K562 (cell line): ENCODE results near the gene RPL7A. TPM values are rescaled to one million over a fixed set of nuclear protein-coding genes. Genes with fewer than 3 reads are reported as not detected.

Experiments used
- ATAC-seq: fragments of 200-7000 bp; cut with Tn5 transposase; 3 replicates; pipeline ENCODE4 v1.9.1; 2020; ENCODE audit warnings: moderate library complexity
- BruUV-seq: library from RNA; stranded (reverse); fragments of 400-500 nt; replicated peaks from 2 replicates; lab custom pipeline; 2021; lab: Mats Ljungman, UMichigan
- CTCF ChIA-PET: fragments of 300-600 bp; formaldehyde crosslinking; extraction: SDS; loops from one replicate; lab custom pipeline; 2021; ENCODE audit warnings: low intra/inter-chr PET ratio; lab: Yijun Ruan, JAX
- POLR2A ChIA-PET: fragments of 300-600, 350-650 bp; sonication (Branson Sonifier 250); formaldehyde crosslinking; extraction: SDS; loops from one replicate; lab custom pipeline; 2021; ENCODE audit warnings: antibody characterized with exemption, inconsistent platforms; lab: Yijun Ruan, JAX
- DNase-seq, 4 experiments: peaks; one replicate each; pipeline versions ENCODE4 v3.0.0 to v3.0.0-alpha.2; 2011 to 2018; ENCODE audit warnings: low spot score in 3 of 4, mixed read lengths in 3 of 4; ENCODE audit errors: extremely low read depth in 1 of 4
- FAIRE-seq: peaks from 2 replicates; lab custom pipeline; 2011; peaks lifted over from hg19 to GRCh38; lab: Jason Lieb, UNC
- H2AFZ ChIP-seq: 2 replicates; pipeline ENCODE4 v1.6.0; 2011; ENCODE audit warnings: low read depth, low read length, control low read depth, inconsistent platforms
- H3K27ac ChIP-seq: fragments of 200-600 bp; 3 replicates; pipeline ENCODE4 v1.8.0; 2011; ENCODE audit warnings: low read depth, mild to moderate bottlenecking, control low read depth, inconsistent platforms, low read length, moderate library complexity, mixed read lengths; ENCODE audit errors: extremely low read depth
- H3K27me3 ChIP-seq, 2 experiments: fragments of 300-600 bp in 1 of 2; 2 replicates in 1 of 2; 3 replicates in 1 of 2; pipeline versions ENCODE4 v1.6.0 to v1.8.0; 2011; ENCODE audit warnings: inconsistent platforms in 2 of 2, low read length in 2 of 2, mild to moderate bottlenecking in 1 of 2, mixed read lengths in 1 of 2, moderate library complexity in 1 of 2; ENCODE audit not compliant: control insufficient read depth in 2 of 2, insufficient read depth in 2 of 2
- H3K36me3 ChIP-seq: fragments of 300-600 bp; 3 replicates; pipeline ENCODE4 v1.8.0; 2011; ENCODE audit warnings: mild to moderate bottlenecking, low read length, inconsistent platforms; ENCODE audit not compliant: control insufficient read depth, insufficient read depth
- H3K4me1 ChIP-seq, 2 experiments: fragments of 200-600 bp in 1 of 2; replicated peaks in 1 of 2; 2 replicates in 1 of 2; 3 replicates in 1 of 2; pipeline versions ENCODE4 v1.5.1 to v1.8.0; 2011; ENCODE audit warnings: inconsistent platforms in 2 of 2, low read length in 2 of 2, mild to moderate bottlenecking in 1 of 2, mixed read lengths in 1 of 2, moderate library complexity in 1 of 2; ENCODE audit not compliant: control insufficient read depth in 2 of 2, insufficient read depth in 2 of 2
- H3K4me2 ChIP-seq: 2 replicates; pipeline ENCODE4 v1.6.1; 2011; ENCODE audit warnings: low read length, control low read depth, inconsistent platforms, mixed read lengths; ENCODE audit not compliant: insufficient read depth
- H3K4me3 ChIP-seq: fragments of 200-600 bp; sonication (generic), shearing (Covaris generic); 2 replicates; pipeline ENCODE4 v1.5.1; 2016; ENCODE audit warnings: control low read depth, inconsistent platforms
- H3K79me2 ChIP-seq: fragments of 200-600 bp; 3 replicates; pipeline ENCODE4 v1.8.0; 2011; ENCODE audit warnings: low read length, inconsistent platforms; ENCODE audit not compliant: control insufficient read depth, insufficient read depth
- H3K9ac ChIP-seq, 2 experiments: 2 replicates each; pipeline versions ENCODE4 v1.6.0 to v1.6.1; 2011; ENCODE audit warnings: low read depth in 2 of 2, low read length in 2 of 2, control low read depth in 1 of 2, inconsistent platforms in 1 of 2, mild to moderate bottlenecking in 1 of 2, mixed read lengths in 1 of 2; ENCODE audit not compliant: insufficient read depth in 1 of 2
- H3K9me1 ChIP-seq: one replicate; pipeline ENCODE4 v1.6.0; 2011; ENCODE audit warnings: inconsistent platforms, mild to moderate bottlenecking, low read length, moderate library complexity; ENCODE audit not compliant: control insufficient read depth, insufficient read depth
- H3K9me3 ChIP-seq: replicated peaks from 2 replicates; pipeline ENCODE4 v1.5.1; 2011; ENCODE audit warnings: low read depth, low read length, inconsistent platforms; ENCODE audit not compliant: control insufficient read depth, insufficient read depth
- H4K20me1 ChIP-seq: replicated peaks from 2 replicates; pipeline ENCODE4 v1.6.1; 2011; ENCODE audit warnings: low read length, inconsistent platforms, mixed read lengths; ENCODE audit not compliant: control insufficient read depth, insufficient read depth
- ATF4 ChIP-seq: fragments of 450-650 bp; formaldehyde crosslinking; IDR thresholded peaks from 2 replicates; pipeline ENCODE4 v1.4.0; 2022; ENCODE audit warnings: mild to moderate bottlenecking, moderate library complexity
- BRD4 ChIP-seq: fragments of 200-600 bp; sonication (generic); IDR thresholded peaks from 2 replicates; pipeline ENCODE4 v1.6.1; 2017; ENCODE audit warnings: inconsistent platforms
- HMGXB4 ChIP-seq: sonication (generic); formaldehyde crosslinking; IDR thresholded peaks from 2 replicates; pipeline ENCODE4 v1.8.1; 2023; ENCODE audit warnings: mild to moderate bottlenecking, missing genetic modification reagents
- IRF9 ChIP-seq: fragments of 450-650 bp; IDR thresholded peaks from 2 replicates; pipeline ENCODE4 v1.6.1; 2016; ENCODE audit warnings: missing biosample characterization, missing genetic modification characterization
- KLF13 ChIP-seq: fragments of 450-650 bp; IDR thresholded peaks from 2 replicates; pipeline ENCODE4 v1.6.1; 2016; ENCODE audit warnings: missing genetic modification characterization, low read depth, mild to moderate bottlenecking, missing compliant biosample characterization, moderate library complexity, borderline replicate concordance
- PHTF2 ChIP-seq: fragments of 250-450 bp; sonication (Bioruptor Pico); IDR thresholded peaks from 2 replicates; pipeline ENCODE4 v1.5.0; 2021; ENCODE audit warnings: mild to moderate bottlenecking
- POLR2AphosphoS2 ChIP-seq: IDR thresholded peaks from 2 replicates; pipeline ENCODE4 v1.6.1; 2012; ENCODE audit warnings: low read length, improper control_type of control experiment
- ZBTB40 ChIP-seq, 2 experiments: fragments of 450-650 bp in 1 of 2; sonication (generic) in 1 of 2; formaldehyde crosslinking in 1 of 2; IDR thresholded peaks; 2 replicates each; pipeline versions ENCODE4 v1.7.1 to v1.9.0; 2016 to 2022; ENCODE audit warnings: inconsistent platforms in 1 of 2, mild to moderate bottlenecking in 1 of 2, missing genetic modification reagents in 1 of 2
- WGBS: fragments of 100-300 bp; shearing (Covaris generic); methylation state at CpG from one replicate; pipeline ENCODE4 v1.1.6; 2016; ENCODE audit warnings: low coverage, mixed read lengths; ENCODE audit not compliant: insufficient coverage; ENCODE audit errors: missing lambda C conversion rate; 5-methylcytosine and 5-hydroxymethylcytosine counted together
- in situ Hi-C: fragments of 300-500 bp; cut with MboI; formaldehyde crosslinking; loops from 4 replicates; pipeline ENCODE4 v1.15.0; 2018; ENCODE audit warnings: inconsistent platforms, mixed read lengths
- intact Hi-C: fragments of 100-400 bp; cut with micrococcal nuclease; formaldehyde crosslinking; loops from 2 replicates; pipeline ENCODE4 v1.14.2; 2022
- polyA plus RNA-seq, 8 experiments: library from polyadenylated mRNA; depleted of rRNA in 4 of 8; stranded (reverse) in 5 of 8; unstranded in 3 of 8; fragments of >200 nt; fragmentation: Nextera tagmentation in 2 of 8; fragmentation: Illumina TruSeq in 1 of 8; extraction: Ambion mirVana in 2 of 8; extraction: Trizol in 1 of 8; gene quantifications; 2 replicates each; pipeline versions ENCODE4 v1.2.1 to v1.2.3, GENCODE V29; 2011 to 2014; ENCODE audit warnings: inconsistent platforms in 1 of 8, missing spikeins in 1 of 8
- total RNA-seq, 7 experiments: library from RNA; depleted of rRNA in 6 of 7; stranded (reverse); fragments of >200 nt in 6 of 7; fragmentation: Illumina TruSeq in 2 of 7; extraction: Trizol in 2 of 7; gene quantifications; 2 replicates each; pipeline versions ENCODE4 v1.2.1 to v1.2.3, GENCODE V29; 2011 to 2021; ENCODE audit warnings: low replicate concordance in 1 of 7

RPL7A gene
- total and polyA plus RNA-seq, 9 of the 15 experiments (the other 6 are each of a cell fraction or from before 2014, with no cell fraction given): 1,935 to 3,760 (median 2,652) TPM

GRCh38 chr9:133323211-133323610 is 24.8 kb upstream of the RPL7A start:
- no peaks in the 10 kb centered on the region for H3K36me3 ChIP-seq
- no peak for ATAC-seq
- no peaks in the 10 kb centered on the region for H3K79me2 ChIP-seq
- H3K4me3 ChIP-seq: no peak overlapping the region
- H3K27me3 ChIP-seq: peaks cover 0 to 8% of the 10 kb centered on the region in 2 experiments; a peak in 1 of 5 replicates
- CTCF ChIA-PET: no interaction called here
- 20% methylated on average over 10 of the region's 10 CpGs for WGBS
- no peak overlapping the region for H3K27ac ChIP-seq
- H2AFZ ChIP-seq: no peak overlapping the region
- peaks cover 3% of the 10 kb centered on the region for H3K9me3 ChIP-seq
- no TSS peak for BruUV-seq
- POLR2A ChIA-PET: no interaction called here
- no peak for DNase-seq
- H4K20me1 ChIP-seq: no peaks in the 10 kb centered on the region
- peaks cover 0 to 9% of the 10 kb centered on the region in 2 experiments; a peak in 2 of 5 replicates for H3K4me1 ChIP-seq
- no peak for FAIRE-seq
- in situ Hi-C loops (no loop called here), intact Hi-C loops (loop anchor here (10.0 kb wide), 1 partner anchor 48 kb away; the partner anchor contains the start of gene ABO)
- no peaks in the 10 kb centered on the region for H3K9me1 ChIP-seq
- H3K4me2 ChIP-seq: no peak overlapping the region
- no peak overlapping the region for H3K9ac ChIP-seq
- no peak for TF ChIP-seq BRD4
- no peak for TF ChIP-seq HMGXB4 (CRISPR knock-in tag)
- no peak for TF ChIP-seq PHTF2 (CRISPR knock-in tag)
- no peak for TF ChIP-seq KLF13 (tag)
- TF ChIP-seq ZBTB40 (IDR thresholded peaks at IDR 0.05): no peak
- TF ChIP-seq ZBTB40 (CRISPR knock-in tag; IDR thresholded peaks at IDR 0.05): no peak
- TF ChIP-seq POLR2AphosphoS2: no peak
- TF ChIP-seq ATF4 (CRISPR knock-in tag): no peak
- TF ChIP-seq IRF9 (tag): no peak
